GM18907 (cell line): ENCODE measurements around the gene NAV2.

Source experiments
- ATAC-seq: cut with Tn5 transposase; IDR thresholded peaks from one replicate; pipeline ENCODE4 v1.9.1; 2021; ENCODE audit warnings: mild to moderate bottlenecking, moderate library complexity; ENCODE audit not compliant: unreplicated experiment

NAV2 gene

GRCh38 chr11:20159466-20160381 lies 447.1 kb downstream of the NAV2 start:
- no peak for ATAC-seq

GRCh38 chr11:20160425-20161229 lies 448.0 kb downstream of the NAV2 start, which contains the start of gene DBX1:
TSS of gene DBX1 (minus strand) at chr11:20160475. CDS start at chr11:20160324, 151 bp downstream.
- no peak for ATAC-seq

- ATAC-seq = no peak
Measured at GRCh38 chr11:20161230-20161918, 448.7 kb downstream of the NAV2 start.

GRCh38 chr11:20161923-20162744 lies 449.5 kb downstream of the NAV2 start:
- no peak for ATAC-seq

GRCh38 chr11:20162824-20163782 lies 450.5 kb downstream of the NAV2 start:
- no peak for ATAC-seq

- no peak for ATAC-seq
Measured at GRCh38 chr11:20163783-20164481, 451.3 kb downstream of the NAV2 start.
